Activated CD8-positive, alpha-beta memory T cell treated with anti-CD3 and anti-CD28 coated beads, Interleukin-2, amount 50 U/mL, for 24 hours (primary cell): ENCODE measurements around the gene POC5.
"Not testable (repeated sequence)": the region's sequence is repeated elsewhere in the genome, so short reads cannot be mapped to it uniquely, and the experiment has no call there.

Experiments
- DNase-seq: peaks from one replicate; pipeline ENCODE4 v3.0.0-alpha.2; 2020; ENCODE audit errors: extremely low read depth

POC5 gene, protein sequence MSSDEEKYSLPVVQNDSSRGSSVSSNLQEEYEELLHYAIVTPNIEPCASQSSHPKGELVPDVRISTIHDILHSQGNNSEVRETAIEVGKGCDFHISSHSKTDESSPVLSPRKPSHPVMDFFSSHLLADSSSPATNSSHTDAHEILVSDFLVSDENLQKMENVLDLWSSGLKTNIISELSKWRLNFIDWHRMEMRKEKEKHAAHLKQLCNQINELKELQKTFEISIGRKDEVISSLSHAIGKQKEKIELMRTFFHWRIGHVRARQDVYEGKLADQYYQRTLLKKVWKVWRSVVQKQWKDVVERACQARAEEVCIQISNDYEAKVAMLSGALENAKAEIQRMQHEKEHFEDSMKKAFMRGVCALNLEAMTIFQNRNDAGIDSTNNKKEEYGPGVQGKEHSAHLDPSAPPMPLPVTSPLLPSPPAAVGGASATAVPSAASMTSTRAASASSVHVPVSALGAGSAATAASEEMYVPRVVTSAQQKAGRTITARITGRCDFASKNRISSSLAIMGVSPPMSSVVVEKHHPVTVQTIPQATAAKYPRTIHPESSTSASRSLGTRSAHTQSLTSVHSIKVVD

DNA sequence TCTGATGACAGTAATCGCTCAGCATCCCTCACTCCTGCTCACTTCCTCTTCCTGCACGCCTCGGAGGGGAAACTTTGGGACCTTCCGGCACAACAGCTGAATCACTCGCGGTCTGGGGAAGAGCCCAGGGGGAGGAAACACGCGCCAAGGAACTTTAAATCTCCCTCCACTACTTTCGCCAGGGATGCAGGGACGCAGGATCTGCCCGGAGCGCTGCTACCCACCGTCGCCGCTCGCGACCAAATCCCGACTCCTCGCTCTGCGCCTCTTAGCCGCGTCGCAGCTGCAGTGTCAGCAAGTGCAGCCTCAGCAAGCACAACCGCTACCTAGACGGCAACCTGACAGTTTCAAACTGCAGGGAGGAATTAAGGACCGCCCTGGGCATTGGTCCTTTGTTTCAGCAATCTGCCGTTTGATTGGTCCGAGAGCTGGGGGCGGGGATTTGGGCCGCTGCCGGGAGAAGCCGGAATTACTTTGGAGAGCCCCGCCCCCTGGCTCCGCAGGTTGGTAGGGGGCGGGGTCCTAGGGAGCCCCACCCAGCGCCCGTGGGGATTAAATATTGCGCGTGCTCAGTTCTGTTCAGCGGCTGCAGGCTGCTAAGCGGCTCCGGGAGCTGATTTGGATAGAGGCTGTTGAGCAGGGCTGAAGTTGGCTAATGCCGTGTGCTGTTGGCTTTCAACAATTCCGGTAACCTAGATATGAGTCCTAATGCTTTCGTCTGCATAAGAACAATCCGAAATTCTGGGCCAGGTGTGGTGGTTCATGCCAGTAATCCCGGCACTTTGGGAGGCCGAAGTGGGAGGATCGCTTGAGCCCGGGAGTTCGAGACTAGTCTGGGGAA, at the start of gene POC5:
POC5 (minus strand) TSS at position 356 of the 841 bp plus-strand sequence. CDS start 4,500 bp downstream, outside the sequence.
- DNase-seq = peak; percentile 97

DNA sequence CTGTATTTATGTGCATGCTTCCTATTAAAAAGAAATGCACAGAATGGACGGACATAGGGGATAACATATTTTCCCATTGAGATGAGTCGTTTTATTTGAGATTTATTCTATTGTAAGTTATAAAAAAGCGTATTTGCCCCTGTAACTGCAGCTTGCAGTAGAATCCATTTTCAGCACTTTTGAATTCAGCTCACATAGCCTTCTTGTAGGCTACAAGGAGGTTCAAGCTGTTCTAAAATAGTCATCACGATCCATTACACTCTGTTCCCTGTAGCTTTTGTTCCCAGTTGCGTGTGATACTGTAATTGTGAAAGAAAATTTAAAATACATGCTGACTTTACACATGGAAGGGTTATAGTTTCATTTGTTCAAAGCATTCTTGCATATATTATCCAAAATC, 40.9 kb upstream of the POC5 start:
- no peak for DNase-seq

DNA sequence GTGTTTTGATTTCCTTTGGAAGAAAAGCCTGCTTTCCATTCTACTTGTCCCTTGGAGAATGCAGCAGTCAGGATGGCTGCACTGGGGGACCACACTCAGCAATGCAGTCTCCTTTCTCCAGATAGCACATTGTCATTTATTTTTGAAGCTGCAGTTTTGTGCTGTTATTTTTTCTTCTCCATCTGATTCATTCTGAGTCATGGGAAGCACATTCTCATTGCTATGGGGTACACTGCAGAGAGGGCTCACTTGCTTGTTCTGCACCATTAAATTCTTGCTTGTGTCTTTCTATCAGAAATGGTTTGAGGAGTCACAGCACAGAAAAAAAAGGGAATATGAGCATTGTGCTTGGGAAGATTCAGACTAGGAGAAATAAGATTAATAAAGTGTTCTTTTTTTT, 39.7 kb upstream of the POC5 start:
- no peak for DNase-seq

- DNase-seq = no peak
Measured at GRCh38 chr5:75756211-75756610, 39.0 kb upstream of the POC5 start.

DNA sequence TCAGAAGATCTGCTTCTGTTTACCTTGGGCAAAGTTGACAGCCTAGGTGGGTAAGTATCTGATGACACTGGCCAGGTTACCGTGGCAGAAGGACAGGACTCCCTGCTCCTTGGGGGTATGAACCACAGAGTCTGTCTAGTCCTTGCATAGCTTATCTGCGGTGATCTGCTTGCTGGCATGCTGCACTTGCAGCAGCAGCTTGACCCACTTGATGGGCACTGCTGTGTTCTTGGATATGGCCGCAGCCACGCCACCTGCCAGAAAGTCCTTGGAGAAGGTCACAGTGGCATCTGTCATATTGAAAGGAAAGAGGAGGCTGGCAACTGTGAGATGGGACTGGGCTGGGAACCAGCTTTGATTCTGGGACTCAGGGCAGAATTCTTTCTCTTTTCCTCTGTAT, 35.9 kb upstream of the POC5 start:
- DNase-seq = no peak

GRCh38 chr5:75744355-75744754, 27.1 kb upstream of the POC5 start:
- DNase-seq = no peak

DNA sequence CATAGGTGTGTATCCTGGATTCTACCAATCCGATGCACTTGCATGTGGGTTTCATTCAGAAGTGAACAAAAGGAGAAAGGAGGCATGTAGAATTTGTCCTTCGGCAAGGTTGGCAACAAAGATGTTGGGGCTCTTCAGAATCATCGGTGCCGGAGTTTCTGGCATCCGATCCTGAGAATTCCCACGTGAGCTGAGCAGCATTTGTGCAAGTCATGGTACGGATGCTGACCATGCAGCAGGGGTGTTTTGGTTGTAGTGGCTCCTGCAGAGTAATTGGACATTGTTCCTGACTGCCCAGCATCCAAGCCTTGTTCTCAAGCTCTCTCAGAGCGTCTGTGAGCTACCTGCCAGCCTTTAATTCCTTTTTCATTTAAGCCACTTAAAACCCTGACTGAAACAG, 19.0 kb upstream of the POC5 start:
- no peak for DNase-seq

DNA sequence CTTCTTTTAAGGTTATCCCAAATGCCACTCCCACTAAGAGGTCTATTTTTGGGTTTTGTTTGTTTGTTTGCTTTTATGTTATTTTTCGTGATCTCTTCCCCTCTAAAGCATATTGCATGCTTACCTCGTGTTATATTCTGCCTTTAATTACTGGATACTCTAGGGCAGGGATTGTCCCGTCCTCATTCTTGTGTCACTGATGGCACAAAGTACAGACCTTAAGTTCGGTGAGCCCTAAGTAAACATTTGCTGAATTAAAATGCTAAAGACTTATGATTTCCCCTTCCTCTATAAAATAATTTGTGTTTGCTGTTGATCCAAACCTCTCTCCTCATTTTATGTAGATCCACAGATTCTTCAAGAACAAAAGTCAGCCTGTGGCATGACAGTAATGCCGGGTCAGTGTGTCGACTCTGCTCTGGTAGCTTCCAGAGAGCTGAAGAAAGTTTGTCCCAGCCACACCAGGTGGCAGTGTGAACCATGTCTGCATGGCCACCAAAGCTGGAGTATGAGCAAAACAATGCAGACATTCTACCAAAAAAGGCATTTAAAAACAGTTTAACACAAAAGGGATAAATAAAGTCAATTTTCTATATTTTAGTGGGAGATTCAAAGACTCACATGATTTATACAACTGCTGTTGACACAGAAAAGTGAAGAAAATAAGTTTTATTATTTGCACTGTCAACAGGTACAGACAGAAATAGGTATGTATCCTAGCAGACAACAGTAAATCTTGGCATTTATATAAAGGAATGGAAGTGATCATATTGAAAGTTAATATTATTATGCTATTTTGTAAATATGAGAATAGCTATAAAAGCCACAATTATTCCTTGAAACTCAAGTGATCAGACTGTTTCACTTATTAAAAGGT, 17.9 kb upstream of the POC5 start:
- no peak for DNase-seq

DNA sequence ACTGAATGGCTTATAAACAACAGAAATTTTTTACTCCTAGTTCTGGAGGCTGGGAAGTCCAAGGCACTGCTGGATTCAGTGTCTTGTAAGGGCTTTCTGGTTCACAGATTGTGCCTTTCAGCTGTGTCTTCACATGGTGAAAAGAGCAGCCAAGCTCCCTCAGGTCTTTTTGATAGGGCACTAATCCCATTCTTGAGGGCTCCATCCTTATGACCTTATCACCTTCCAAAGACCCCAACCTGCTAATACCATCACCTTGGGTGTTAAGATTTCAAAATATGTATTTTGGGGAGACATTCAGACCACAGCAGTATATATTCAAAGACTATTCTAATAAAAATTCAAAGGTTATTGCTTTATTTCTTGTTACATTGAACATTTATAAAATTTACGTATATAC, 16.5 kb upstream of the POC5 start:
- DNase-seq = no peak

DNA sequence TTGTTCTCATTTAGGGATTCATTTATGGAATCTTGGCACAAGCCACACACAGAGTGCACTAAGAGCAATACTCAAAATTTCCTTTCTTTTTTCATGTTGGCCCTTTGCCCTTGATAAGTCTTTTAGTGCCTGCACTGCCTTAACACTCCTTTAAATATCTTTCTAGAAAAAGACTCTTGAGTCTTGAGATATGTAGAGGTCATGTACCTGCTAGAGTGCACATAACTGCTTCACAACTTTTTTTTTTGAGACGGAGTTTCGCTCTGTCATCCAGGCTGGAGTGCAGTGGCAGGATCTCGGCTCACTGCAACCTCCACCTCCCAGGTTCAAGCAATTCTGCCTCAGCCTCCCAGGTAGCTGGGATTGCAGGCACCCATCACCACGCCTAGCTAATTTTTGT, 14.3 kb upstream of the POC5 start:
- DNase-seq = not testable (repeated sequence)

GRCh38 chr5:75729321-75729720, 12.1 kb upstream of the POC5 start:
- no peak for DNase-seq

DNA sequence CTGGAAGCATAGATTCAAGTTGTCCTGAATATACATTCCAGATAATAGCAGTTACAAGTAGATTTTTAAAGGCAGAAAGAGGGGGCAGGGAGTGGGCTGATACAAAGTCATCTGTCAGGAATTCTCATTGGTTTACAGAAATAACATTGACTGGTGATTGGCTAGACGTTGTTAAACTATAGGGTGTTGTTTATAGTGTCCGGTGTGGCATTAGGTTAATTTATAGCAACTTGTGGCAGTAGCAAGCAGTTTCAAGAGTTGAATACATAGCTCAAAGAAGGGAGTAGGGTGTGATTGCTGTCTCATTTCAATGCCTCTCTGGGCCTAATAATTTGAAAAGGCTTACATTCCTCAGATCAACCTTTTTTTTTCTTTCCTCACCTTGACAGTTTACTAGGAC, 10.7 kb upstream of the POC5 start:
- DNase-seq = no peak

DNA sequence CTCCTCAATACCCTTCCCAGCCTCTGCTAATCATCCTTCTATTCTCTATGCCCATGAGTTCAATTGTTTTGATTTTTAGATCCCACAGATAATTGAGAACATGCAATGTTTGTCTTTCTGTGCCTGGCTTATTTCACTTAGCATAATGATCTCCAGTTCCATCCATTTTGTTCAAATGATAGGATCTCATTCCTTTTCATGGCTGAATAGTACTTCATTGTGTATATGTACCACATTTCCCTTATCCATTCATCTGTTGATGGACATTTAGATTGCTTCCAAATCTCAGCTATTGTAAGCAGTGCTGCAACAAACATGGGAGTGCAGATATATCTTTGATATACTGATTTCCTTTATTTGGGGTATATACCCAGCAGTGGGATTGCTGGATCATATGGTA, 9.0 kb upstream of the POC5 start:
- DNase-seq = not testable (repeated sequence)

- DNase-seq = no peak
Measured at GRCh38 chr5:75723378-75723777, 6.1 kb upstream of the POC5 start.

GRCh38 chr5:75721573-75721972, 4.3 kb upstream of the POC5 start:
- no peak for DNase-seq

DNA sequence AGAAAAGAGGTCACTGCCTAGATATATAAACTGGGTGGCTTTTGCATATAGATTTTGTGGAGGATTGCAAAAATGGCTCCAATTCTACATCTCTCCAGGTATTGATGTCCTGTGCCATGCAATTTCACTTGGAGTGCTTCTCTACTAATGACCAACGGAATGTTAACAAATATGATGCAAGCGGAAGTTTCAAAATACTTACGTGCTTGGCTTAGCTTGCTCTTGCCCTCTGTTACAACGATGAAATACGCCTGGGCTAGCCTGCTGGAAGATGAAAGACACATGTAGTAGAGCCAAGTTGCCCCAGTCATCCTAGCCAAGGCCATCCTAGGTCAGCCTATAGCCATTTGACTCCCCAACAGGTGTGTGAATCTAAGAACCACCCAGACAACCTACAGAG, 3.6 kb upstream of the POC5 start:
- DNase-seq = no peak

DNA sequence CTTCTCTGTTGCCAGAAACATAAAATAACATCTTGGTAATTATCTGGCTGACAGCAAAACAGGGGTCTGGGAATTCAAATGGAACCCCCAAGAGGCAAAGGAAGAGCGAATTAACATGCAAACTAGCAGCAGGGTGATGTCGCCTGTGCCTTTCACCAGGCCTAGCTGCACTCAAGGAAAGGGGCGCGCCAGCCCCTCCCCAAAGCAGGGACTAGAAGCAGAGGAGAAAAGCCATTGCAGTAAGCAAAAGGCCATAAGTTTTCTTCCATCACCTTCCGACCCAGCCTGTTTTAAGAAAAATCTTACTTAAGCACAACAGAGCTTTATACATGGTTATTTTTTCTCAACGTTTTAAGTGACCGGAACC, 539 bp downstream of the POC5 start:
- DNase-seq = no peak

GRCh38 chr5:75712091-75712490, 5.1 kb downstream of the POC5 start:
- no peak for DNase-seq

- DNase-seq = no peak
Measured at GRCh38 chr5:75711151-75711550, 6.1 kb downstream of the POC5 start.

GRCh38 chr5:75710637-75711036, 6.6 kb downstream of the POC5 start:
- DNase-seq = no peak

GRCh38 chr5:75707911-75708509, 9.2 kb downstream of the POC5 start:
- no peak for DNase-seq
